KOPT-K1 (cell line): ENCODE measurements around the gene ILRUN.
"Not testable (repeated sequence)": the region's sequence is repeated elsewhere in the genome, so short reads cannot be mapped to it uniquely, and the experiment has no call there.

Source experiments
- H3K27ac ChIP-seq: fragments of 200-600 bp; sonication (generic); 2 replicates; pipeline ENCODE4 v1.5.1; 2016; ENCODE audit warnings: antibody characterized with exemption, mild to moderate bottlenecking, low read depth, low read length; ENCODE audit not compliant: poor library complexity, severe bottlenecking
- H3K36me3 ChIP-seq: fragments of 200-600 bp; sonication (generic); 2 replicates; pipeline ENCODE4 v1.5.1; 2017; ENCODE audit warnings: antibody characterized with exemption, mild to moderate bottlenecking, low read length, moderate library complexity; ENCODE audit not compliant: insufficient read depth
- H3K9me3 ChIP-seq: fragments of 200-600 bp; sonication (generic); 2 replicates; pipeline ENCODE4 v1.5.1; 2017; ENCODE audit warnings: antibody characterized with exemption, low read length, mild to moderate bottlenecking; ENCODE audit not compliant: insufficient read depth, poor library complexity, severe bottlenecking

Gene ILRUN

DNA sequence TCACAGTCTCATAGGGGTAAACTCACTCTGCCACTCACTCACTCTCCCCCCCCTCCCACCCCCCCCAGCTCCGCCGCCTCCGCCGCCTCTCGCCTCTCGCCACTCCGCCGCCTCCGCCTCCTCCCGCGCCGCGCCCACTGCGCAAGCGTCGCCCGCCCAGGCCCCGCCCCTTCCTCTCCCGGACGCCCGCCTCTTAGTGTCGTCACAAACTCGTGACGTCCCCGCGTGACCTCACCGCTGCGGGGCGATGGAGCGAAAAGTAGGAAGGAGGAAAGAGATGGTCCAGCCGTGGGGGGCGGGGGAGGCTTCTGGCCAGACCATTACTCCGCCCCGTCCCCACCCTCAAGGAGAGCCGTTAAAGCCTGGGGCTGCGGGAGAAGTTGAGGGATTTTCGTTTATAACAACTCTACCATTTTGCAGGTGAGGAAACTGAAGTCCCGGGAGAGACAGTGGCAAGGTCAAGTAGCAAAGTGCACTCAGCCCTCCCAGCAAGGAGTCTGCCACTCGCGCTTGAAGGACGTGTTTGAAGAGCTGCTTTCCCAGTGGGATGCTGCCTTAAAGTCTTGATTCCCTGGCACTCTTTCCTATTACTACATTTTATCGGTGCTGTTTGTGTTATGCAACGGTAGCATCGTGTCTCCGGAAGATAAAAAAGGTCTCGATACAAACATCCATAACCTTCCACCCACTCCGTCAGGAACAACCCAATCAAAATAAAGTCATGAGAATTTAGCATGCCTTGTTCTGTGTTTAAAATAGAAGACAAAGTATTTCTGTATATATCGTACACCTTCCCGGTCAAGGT lies at the start of gene ILRUN:
Gene ILRUN, minus strand, starts transcription at position 29 of the 805 bp plus-strand sequence. CDS start 164 bp downstream, outside the sequence.
- H3K9me3 ChIP-seq: no peaks in the 10 kb centered on the region
- H3K27ac ChIP-seq: peak within 1 kb of the TSS; percentile 75
- H3K36me3 ChIP-seq: 0 out of 2 replicates have a peak, but pooled peaks cover 5% of the 10 kb centered on the region

DNA sequence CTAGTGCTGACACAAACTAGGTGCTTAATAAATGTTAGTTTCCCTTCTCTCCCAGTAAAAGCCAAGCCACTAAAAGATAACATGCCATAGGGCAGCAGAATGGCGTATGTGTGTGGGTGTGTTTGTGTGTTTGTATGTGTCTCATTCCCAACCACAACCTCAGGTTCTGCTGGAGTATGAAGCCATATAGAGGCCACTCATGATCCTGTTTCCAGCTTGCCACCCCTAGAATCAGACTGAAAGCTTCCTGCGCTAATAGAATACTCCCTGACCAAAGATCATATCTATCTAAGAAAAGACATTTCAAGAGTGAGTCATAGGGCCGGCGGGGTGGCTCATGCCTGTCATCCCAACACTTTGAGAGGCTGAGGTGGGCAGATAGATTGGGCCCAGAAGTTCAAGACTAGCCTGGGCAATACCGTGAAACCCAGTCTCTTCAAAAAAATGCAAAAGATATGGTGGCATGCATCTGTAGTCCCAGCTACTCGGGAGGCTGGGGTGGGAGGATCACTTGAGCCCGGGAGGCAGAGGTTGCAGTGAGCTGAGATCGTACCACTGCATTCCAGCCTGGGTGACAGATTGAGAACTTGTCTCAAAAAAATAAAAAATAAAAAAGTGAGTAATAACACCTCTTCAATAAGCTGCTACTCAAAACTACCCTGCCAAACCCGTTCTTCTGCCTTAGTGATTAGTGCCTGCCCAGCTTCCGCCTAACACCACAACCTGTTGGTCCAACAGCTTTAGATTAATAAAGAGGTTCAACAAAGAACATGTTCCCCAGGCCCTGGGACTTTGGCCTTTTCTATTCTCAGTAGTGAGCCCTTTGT lies 48.9 kb upstream of the ILRUN start:
- H3K9me3 ChIP-seq: no peaks in the 10 kb centered on the region
- no peak overlapping the region for H3K27ac ChIP-seq

DNA sequence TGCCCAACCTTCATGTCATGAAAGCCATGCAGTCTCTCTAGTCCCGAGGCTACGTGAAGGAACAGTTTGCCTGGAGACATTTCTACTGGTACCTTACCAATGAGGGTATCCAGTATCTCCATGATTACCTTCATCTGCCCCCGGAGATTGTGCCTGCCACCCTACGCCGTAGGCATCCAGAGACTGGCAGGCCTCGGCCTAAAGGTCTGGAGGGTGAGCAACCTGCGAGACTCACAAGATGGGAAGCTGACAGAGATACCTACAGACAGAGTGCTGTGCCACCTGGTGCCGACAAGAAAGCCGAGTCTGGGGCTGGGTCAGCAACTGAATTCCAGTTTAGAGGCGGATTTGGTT lies 47.7 kb upstream of the ILRUN start:
- not testable (repeated sequence) for H3K27ac ChIP-seq, H3K36me3 ChIP-seq, H3K9me3 ChIP-seq

More for the DNA sequence above, 48.9 kb upstream of the ILRUN start:
- no peaks in the 10 kb centered on the region for H3K36me3 ChIP-seq

DNA sequence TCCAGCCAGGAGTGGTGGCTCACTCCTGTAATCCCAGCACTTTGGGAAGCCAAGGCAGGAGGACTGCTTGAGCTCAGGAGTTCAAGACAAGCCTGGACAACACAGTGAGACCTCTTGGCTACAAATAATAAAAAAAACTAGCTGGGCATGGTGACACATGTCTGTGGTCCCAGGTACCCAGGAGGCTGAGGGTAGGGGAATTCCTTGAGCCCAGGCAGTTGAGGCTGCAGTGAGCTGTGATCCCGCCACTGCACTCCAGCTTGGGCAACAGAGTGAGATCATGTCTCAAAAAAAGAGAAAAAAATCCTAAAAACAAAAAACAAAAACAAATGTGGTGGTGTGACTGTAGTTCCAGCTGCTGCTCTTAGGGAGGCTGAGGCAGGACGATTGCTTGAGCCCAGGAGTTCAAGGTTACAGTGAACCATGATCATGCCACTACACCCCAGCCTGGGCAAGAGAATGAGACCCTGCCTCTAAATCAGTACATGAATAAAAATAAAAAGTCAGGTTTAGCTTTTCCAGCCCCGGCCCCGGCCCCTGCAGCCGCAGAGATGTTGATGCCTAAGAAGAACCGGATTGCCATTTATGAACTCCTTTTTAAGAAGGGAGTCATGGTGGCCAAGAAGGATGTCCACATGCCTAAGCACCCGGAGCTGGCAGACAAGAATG lies 47.2 kb upstream of the ILRUN start:
- Histone ChIP-seq H3K27ac (no peak overlapping the region), H3K36me3 (no peaks in the 10 kb centered on the region), H3K9me3 (no peaks in the 10 kb centered on the region)

DNA sequence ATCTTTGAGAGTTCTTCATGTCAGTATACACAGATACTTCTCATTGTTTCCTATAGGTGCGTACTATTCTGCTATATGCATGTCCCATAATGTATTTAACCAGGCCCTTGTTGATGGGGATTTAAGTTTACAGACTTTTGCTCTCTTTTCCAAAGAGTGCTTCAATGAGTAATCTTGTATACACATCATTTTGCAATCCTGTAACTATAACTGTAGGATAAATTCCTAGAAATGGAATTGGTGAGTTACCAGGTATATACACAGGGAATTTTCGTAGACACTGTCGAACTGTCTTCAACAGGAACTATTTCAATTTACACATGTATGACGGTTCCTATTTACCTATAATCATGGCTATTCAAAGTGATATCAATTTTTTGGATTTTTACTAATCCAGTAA lies 45.5 kb upstream of the ILRUN start:
- H3K36me3 ChIP-seq: no peaks in the 10 kb centered on the region

DNA sequence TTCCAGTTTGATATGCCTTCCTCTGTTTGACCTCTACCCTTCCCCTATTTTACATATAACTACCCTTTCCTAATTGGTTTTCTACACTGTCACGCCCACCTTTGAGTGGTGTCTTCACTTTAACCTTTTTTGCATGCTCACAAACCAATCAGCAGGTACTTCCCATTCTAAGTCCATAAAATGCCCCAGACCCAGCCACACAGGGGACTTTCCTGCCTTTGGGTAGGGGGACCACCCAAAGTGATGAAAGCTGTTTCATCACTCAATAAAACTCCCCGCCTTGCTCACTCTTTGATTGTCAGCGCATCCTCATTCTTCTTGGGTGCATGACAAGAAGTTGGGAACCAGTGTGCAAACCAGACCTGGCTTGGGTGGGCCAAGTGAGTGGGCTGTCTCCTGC lies 40.3 kb upstream of the ILRUN start:
- Histone ChIP-seq H3K36me3 (no peaks in the 10 kb centered on the region), H3K9me3 (no peaks in the 10 kb centered on the region), H3K27ac (no peak overlapping the region)

More for the DNA sequence above, 45.5 kb upstream of the ILRUN start:
- Histone ChIP-seq H3K9me3 (no peaks in the 10 kb centered on the region), H3K27ac (no peak overlapping the region)

DNA sequence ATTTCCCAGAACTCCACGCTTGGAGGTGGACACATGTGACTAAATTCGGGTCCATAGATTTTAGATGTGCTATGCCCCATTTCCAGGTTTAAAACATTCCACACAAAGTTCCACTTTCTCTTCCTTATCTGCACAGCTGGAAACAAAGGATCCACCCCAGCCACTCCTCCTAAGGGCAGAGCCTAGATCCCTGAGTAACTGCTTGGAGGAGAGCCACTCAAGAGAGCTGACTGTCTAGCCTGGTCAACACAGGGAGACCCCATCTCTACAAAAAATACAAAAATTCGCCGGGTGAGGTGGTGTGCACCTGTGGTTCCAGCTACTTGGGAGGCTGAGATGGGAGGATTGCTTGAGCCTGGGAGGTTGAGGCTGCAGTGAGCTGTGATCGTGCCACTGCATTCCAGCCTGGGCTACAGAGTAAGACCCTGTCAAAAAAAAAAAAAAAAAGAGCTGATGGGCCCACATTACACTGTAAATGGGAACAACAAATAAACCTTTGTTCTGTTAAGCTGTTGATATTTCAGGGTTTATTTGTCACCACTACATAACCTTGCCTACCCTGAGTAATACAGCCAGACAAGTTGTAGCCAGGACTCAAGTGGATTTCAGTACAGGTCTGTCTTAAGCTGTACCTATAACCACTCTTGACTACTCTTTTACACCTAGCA lies 35.0 kb upstream of the ILRUN start:
- Histone ChIP-seq H3K36me3 (no peaks in the 10 kb centered on the region), H3K27ac (no peak overlapping the region)

DNA sequence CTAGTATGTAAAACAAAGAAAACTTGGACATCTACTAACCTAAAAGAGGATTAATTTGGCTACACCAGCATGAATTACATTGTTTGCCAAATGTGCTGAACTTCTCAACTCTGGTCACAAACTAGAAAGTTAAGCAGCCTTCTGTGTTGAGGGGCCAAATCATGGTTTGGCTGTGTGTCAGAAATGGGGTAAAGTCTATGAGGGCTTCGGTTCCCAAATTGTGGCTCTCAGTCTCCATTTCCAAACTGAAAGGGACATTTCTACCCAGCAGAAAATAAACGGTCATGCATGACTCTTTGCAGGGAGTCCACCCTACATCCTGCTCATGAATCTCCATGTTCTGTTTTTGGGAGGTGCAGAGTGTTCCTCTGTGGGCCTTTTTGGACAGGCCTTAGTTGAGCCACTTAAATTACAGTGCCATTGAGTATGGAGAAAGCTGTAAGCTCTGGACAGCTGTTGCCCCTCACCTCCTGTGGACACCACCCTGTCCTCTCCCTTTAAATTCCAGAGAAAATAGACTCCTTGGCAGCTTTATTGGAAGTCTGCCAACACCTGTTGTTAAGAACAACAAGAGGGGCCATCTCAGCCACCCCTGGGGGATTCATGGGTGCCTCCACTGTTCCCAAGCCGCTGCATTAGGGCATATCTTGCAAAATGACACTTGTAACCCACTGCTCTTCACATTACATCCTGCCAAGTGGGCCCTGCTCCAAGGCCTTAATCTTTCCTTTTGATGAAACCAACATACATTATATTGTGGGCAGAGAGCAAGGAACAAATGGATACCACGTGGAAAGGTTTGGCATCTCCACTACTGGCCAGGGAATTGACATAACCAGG lies 33.3 kb upstream of the ILRUN start:
- H3K27ac ChIP-seq: no peak overlapping the region
- H3K9me3 ChIP-seq: peaks cover 12% of the 10 kb centered on the region
- no peaks in the 10 kb centered on the region for H3K36me3 ChIP-seq

More for the DNA sequence above, 35.0 kb upstream of the ILRUN start:
- no peaks in the 10 kb centered on the region for H3K9me3 ChIP-seq

DNA sequence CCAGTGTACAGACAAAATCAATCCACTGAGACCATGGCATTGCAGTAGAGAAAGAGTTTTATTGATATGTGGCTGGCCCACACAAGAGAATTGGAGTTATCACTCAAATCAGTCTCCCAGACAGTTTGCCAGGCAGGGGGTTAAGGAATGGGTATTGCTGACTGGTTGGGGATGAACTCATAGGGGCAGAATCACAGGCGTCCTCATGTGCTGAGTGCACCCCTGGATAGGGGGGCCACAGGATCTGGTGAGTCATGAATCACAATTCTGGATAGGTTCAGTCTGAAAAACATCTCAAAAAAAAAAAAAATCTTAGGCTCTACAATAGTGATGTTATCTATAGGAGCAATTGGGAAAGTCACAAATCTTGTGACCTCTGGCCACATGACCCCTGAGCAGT lies 29.5 kb upstream of the ILRUN start:
- H3K36me3 ChIP-seq: no peaks in the 10 kb centered on the region
- H3K27ac ChIP-seq: no peak overlapping the region
- peaks cover 12% of the 10 kb centered on the region for H3K9me3 ChIP-seq

DNA sequence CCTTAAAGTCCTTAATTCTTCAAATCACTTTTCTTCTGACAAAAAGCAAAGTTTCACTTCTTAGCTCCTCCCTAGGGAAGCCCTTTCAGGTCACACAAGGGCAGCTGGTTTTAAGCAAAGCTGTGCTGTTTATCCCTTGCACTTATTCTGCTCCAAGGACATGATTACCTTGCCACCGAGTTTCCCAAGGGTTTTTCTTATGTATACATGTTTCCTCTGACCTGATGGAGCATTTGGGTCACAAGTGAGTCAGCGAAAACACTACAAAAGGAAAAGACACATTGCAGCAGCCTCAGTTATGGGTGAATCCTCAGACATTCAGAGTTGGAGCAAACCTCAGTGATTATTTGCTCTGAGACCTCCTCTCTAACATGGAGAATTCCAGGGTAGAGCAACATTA lies 26.6 kb upstream of the ILRUN start:
- H3K9me3 ChIP-seq: peaks cover 12% of the 10 kb centered on the region
- no peak overlapping the region for H3K27ac ChIP-seq
- H3K36me3 ChIP-seq: no peaks in the 10 kb centered on the region

DNA sequence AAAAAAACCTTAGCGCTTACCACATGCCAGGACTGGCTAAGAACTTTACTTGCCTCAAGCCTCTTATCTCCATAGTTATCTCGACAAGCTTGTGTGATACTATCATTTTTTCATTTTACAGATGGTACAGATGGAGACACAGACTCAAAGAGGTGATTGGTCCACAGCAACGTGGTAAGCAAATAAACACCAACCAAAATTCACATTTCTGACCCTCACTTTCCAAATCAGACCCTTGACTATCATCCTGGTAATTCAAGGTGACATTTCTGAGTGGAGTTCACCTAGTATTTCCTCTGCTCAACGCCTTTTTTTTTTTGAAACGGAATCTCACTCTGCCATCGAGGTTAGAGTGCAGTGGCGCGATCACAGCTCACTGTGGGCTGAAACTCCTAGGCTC lies 25.9 kb upstream of the ILRUN start:
- no peaks in the 10 kb centered on the region for H3K36me3 ChIP-seq
- H3K27ac ChIP-seq: no peak overlapping the region
- H3K9me3 ChIP-seq: peaks cover 12% of the 10 kb centered on the region

DNA sequence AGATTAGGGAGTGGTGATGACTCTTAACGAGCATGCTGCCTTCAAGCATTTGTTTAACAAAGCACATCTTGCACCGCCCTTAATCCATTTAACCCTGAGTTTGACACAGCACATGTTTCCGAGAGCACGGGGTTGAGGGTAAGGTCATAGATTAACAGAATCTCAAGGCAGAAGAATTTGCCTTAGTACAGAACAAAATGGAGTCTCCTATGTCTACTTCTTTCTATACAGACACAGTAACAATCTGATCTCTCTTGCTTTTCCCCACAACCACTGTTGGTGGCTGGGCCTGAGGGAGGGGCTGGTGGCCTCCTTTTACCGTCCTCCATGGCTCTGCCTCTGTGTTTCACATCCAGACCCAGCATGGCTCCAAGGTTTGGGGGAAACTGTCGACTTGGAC lies 23.6 kb upstream of the ILRUN start:
- not testable (repeated sequence) for H3K36me3 ChIP-seq, H3K27ac ChIP-seq, H3K9me3 ChIP-seq

DNA sequence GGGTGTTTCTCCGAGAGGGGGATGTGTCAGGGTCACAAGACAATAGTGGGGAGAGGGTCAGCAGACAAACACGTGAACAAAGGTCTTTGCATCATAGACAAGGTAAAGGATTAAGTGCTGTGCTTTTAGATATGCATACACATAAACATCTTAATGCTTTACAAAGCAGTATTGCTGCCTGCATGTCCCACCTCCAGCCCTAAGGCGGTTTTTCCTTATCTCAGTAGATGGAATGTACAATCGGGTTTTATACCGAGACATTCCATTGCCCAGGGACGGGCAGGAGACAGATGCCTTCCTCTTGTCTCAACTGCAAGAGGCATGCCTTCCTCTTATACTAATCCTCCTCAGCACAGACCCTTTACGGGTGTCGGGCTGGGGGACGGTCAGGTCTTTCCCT lies 23.1 kb upstream of the ILRUN start:
- H3K9me3 ChIP-seq, H3K27ac ChIP-seq, H3K36me3 ChIP-seq: not testable (repeated sequence)

DNA sequence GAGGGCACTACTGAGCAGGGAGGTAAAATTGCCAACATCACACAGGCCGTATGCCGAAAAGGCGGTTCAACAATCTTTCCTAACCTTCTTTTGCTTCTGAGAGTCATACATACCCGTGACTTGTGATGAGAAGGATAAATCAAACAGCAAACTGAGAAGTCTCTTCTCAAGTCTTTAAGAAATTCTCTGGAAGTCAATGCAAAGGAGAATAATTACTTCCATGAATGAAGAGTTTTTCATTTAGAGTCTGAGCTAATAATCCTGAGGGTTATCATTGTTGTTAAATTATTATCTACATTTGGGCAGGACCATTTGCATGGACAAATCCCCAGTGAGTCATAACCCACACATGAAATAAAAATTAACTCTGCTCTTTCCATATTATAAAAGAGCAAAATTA lies 22.4 kb upstream of the ILRUN start:
- no peak overlapping the region for H3K27ac ChIP-seq
- no peaks in the 10 kb centered on the region for H3K36me3 ChIP-seq
- no peaks in the 10 kb centered on the region for H3K9me3 ChIP-seq
